Measurements from ENCODE around the gene ADM2.
"Not testable (repeated sequence)": the region's sequence is repeated elsewhere in the genome, so short reads cannot be mapped to it uniquely, and the experiment has no call there.

Gene ADM2

DNA sequence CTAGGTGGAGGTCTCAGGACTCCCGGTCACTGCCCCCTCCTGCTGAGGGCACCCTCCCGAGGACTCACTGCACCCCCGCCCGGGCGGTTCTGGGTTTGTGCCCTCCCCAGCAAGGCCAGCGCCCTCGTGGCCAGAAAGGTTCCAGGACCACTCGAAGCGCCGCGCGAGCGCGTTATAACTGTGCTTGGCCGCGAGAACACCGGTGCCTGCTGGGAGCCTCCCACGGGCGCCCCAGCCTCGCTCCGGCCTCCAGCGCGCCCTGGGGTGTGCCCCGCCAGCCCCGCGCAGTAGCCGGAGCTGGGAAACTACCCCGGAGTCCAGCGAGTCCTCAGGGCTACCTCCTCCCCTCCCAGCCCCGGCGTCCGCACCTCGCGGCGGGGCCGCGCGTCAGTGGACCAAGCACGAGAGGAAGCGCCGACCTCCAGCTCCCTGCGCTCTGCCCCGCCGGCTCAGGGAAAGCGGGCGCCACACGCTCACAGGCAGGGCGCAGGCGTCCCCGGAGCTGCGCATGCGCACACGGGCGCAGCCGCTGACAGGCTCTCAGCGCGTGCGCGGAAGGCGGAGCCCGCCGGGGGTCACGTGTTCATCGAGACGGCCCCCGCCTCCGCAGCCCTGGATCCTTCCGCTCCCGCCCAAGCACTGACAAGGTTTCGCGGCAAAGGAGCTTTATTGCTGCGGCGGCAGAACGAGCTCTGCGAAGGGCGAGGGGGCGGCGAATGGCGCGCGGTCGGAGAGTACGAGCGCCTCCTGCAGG, 43.9 kb downstream of the ADM2 start, which contains the start of gene SCO2:
Gene SCO2 (minus strand): TSS at position 495 of the 754 bp plus-strand sequence. CDS start 1,187 bp downstream, outside the sequence.
- peak; percentile 95 to 96 for DNase-seq (ENCODE audit: low read depth in 2 of 2)

DNA sequence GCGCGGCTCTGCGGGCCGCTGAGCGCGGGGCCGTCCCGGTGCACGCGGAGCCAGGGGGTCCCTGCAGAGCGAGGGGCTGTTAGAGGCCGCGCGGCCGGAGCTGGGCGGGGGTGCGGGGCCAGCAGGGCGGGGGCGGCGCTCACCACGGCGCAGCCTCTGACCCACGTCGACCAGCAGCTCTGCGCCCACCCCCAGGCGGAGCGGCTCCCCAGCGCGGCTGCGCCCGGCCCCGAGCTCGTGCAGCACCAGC, 44.4 kb downstream of the ADM2 start:
- DNase-seq (ENCODE audit: low read depth in 2 of 2) = no peak

DNA sequence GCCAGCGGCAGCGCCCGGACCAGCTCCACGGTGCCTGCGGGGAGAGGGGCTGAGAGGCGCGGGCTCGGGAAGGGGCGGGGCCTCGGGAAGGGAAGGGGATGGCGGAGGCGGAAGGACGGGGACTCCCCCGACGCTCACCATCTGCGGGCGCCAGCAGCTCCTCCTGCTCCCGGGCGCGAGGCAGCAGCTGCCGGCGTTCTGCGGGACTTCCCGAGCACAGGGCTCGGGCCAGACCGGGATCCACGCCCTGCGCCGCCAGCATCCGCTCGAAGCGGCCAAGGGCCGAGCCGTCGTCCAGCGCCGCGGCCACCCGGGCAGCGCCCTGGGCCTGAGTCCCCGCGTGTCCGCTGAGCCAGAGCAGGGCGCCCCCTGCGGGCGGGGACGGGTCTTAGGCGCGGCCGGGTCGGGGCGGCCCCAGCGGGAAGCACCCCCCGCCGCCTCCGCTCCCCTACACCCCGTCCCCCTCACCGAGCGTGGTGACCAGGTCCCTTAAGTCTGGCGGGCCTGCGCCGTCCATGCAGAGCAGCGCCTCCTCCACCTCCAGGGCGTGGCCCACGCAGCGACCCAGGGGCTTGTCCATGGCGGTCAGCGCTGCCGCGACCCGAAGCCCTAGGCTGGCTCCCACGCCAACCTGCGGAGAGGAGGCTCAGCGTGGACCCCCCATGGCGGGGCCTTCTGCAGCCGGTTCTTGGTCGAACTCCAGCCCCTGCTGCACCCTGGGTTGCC, 44.9 kb downstream of the ADM2 start:
- peak; percentile 78 to 83 for DNase-seq (ENCODE audit: low read depth in 2 of 2)

DNA sequence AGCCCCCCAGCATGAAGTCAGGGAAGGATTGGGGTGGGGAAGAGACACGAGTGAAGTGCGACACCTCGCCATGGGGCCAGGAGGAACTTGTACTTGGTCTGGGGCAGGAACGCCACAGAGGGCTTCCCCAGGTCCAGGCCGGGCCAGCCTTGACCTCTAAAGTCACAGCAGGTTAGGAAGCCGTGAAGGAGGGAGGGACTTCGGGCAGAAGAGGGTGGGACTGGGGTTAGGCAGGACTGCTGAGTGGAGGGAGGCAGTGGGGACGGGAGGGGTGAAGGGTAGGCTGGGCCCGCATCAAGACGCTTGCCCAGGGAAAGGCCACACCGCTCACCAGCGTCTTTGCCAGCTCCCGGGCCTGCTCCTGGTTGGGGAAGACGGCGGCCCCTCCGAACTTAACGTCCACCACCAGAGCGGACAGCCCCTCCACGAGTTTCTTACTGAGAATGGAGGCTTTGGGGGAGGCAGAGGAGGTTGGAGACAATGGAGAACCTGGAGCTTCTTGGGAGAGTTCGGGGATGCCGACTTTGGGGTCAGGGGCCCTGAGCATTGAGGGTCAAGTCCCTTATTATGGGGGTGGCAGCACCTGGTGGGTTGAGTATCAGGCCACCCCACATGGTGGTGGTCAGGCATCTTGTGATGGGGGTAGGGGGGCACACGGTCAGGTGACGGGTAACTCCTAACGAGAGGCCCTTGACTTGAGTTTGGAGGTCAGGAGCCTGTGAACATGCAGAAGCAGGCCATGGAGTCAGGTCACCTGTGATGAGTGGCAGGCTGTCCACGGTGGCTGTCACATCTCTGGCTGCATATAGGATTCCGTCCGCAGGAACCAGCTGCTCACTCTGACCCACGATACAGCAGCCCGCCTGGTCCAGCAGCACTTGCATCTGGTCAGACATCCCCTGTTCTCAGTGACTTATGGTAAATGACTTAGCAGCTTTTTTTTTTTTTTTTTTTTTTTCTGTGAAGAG, 45.8 kb downstream of the ADM2 start:
- DNase-seq (ENCODE audit: low read depth in 2 of 2) = no peak

DNA sequence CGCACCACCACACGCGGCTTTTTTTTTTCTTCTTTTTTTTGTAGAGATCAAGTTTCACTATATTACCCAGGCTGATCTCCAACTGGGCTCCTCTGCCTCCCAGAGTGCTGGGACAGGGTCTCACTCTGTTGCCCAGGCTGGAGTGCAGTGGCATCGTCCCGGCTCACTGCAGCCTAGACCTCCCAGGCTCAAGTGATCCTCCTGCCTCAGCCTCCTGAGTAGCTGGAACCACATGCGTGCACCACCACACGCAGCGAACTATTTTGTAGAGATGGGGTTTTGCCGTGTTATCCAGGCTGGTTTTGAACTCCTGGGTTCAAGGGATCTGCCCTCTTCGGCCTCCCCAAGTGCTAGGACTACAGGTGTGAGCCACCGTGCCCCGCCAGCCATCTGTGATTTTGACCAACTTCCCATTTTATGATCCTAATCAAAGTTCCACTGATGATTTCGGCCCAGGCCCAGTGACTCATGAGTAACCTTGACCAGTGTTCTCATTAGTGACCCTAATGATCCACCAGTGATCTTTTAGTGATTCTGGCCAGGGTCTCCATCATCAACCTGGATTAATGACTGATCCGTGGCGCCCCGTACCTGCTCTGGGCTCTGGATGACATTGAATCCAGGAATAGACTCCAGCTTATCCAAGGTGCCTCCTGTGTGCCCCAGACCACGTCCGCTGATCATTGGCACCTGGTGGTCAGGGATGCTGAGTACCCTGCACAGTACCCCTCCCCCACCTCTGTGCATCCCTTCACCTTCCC, 46.8 kb downstream of the ADM2 start:
- no peak for DNase-seq (ENCODE audit: low read depth in 2 of 2)

DNA sequence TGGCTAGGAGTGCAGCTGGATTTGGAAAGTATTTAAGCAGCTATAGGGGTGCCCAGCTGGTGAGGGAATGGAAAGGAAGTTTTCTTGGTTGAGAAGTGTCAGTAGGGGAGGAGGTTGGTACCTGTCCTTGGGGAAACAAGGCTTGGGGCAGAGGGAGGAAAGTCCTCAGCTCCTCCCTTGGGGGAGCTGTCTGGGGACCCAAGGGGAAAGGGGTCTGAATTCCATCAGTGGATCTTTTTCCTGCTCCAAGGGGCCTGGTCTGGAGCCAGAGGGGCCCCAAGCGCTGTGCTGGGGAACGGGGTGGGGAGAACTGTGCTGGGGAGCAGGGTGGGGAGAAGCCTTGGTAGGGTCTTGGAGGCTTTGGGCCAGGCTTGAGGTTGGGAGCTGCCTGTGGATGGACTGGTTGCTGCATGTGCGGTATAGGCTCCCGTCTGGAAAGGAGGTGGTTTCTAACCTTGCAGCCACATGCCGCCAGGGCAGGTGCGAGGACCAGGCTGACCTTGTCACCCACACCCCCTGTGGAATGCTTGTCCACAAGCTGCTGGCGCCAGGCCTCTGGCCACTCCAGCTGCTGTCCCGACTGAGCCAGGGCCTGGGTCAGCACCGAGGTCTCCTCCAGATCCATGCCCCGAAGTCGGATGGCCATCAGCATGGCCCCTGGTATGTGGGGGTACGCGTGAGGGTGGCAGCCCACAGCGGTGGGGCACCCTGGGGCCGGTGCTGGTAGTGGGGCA, 47.5 kb downstream of the ADM2 start:
- DNase-seq (ENCODE audit: low read depth in 2 of 2) = no peak

DNA sequence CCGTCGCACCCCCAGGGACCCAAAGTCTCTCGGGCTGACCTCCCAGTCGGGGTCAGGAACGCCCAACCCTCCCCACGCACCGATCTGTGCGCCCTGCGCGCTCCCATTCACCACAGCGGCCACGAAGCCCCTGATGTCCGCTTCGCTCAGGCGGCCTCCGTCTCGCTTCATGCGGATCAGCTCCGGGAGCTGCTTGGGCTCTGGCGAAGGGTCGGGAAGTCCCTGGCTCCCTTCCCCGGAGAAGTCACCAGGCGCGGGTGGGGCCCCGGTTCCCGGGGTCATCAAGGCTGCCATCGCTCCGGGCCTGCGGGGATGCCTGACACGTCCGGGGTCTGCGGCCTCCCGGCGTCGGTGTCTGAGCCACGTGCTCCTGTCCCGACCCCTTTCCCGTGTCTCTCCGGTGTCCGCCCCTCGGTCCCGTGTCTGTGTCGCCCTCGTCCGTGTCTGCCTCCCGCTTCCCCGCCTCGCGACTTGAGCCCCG, 48.1 kb downstream of the ADM2 start:
- DNase-seq (ENCODE audit: low read depth in 2 of 2) = no peak

DNA sequence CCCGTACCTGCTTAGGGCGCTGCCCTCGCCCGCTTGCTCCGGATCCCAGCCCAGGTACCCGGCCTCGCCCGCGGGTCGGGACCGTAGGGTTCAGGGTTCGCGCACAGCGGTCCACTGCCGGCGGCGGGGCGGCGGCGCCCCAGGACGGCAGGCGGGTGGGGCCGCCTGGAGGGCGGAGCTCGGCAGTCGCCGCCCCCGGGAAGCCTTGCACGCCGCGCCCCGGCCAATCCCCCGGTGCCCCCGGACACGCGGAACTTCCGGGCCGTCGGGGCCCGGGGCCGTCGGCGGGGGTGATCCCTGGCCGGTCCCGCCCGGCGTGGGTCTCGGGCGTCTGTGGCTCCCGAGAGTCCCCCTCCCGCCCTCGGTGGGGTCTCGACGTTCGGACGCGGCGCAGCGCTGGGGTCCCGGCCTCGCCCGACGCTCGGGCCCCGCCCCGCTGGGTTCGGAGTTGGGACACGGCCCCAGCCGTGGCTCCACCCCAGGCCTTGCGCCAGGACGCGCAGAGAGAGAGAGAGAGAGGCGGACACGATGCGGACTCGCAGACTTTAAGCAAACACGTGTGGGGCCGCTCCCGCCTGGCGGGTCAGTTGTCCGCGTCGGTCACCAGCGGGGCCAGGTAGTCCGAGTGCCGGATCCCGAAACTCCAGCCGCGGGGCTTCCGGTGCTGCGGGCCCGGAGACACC, 48.7 kb downstream of the ADM2 start, which contains the start of gene TYMP:
Gene TYMP (minus strand): TSS at position 116 of the 683 bp plus-strand sequence. CDS start 303 bp downstream, outside the sequence.
- DNase-seq (ENCODE audit: low read depth in 2 of 2) = peak in 1 of 2 donors; percentile 60

DNA sequence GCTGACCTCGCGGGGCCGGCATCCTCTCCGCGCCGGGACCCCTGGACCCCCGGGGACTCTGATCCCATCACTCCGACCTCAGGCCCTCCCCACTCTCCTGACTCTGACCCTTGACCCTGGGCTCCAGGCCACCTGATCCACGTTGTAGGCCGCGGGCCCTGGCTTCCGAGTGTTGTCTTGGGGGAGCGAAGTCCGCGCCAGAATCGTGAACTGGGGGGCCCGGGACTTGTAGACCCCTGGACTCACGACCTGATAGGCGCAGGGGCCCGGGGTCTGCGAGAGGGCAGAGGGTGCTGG, 49.2 kb downstream of the ADM2 start:
- peak in 1 of 2 donors; percentile 43 for DNase-seq (ENCODE audit: low read depth in 2 of 2)

DNA sequence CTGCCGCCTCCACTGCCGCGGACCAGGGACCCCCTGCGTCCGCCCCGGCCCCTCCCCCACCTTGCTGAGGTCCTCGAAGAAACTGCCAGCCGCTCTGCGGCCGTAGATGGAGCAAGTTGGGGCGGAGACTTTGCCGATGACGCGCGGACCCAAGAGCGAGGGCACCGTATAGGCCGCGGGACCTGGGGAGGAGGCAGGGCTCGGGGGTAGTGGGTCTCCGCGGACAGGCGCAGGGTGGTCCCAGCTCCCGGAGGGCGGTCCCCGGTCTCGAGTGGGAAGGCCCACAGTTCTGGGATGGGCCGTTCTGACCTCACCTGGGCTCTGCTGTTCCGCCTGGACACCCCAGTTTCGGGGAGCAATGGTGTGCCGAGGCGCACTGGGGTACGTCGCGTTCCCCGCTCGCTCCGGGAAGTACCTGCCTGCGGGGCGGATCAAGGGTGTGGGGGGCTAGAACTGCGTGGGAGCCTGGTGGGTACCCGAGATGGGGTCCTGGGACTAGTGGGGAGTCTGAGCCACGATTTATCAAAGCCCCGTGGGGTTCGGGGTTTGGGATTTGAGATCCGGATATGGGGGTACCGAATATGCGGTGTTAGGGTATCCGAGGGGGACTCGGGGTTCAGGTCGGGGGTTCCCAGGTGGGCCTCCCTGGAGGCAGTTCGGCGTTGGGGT, 49.7 kb downstream of the ADM2 start:
- peak; percentile 57 to 75 for DNase-seq (ENCODE audit: low read depth in 2 of 2)

DNA sequence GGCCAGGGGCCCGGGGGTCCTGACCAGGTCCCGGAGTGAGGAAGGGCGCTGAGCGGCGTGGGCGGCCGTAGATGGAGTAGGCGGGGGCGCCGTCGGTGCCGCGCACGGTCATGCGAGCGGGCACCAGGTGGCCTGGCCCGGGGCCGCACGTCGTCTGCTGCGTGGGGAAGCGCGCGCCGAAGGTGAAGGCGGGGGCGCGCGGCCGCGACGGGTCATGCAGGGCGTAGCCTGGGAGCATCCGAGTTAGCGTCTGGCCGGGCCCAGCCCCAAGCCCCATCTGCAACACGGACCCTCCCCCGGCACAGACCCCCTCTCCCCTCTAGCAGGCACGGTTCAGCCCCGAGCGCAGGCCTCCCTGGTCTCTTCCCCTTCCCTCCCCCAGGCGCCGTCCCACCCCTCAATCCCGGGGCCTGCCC, 50.2 kb downstream of the ADM2 start:
- DNase-seq (ENCODE audit: low read depth in 2 of 2) = peak in 1 of 2 donors; percentile 62

DNA sequence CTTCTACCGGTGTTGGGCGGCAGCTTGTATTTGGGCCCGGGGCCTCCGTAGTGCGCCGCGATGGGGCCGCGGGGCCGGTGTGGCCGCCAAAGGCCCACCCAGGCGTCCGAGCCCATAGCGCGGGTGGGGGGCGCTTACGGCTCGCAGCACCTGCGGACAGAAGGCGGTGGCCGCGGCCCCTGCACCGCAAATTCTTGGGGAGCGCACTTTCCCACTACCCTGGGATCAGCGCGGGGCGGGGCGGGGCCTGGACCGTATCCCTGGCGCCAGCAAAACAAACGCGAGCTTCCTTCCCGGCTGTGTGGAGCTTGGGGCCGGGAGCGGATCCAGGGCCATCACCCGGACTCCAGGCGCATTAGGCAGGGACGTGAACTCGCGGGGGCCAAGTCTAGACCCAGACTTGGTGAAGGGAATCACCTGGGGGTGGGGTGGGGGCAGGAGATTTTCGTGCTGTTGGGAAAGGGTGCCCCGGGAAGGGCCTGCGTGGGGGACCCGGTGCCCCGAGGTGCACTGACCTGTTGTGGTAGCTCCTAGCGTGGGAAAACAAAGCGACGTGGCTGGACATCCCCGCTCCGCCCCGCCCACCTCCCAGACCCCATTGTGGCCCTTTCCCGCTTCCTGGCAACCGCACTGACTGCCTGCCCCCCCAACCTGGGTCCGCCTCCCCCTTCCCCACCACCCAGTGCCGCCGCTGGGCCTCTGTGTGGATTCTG, 50.8 kb downstream of the ADM2 start:
- DNase-seq (ENCODE audit: low read depth in 2 of 2) = no peak

DNA sequence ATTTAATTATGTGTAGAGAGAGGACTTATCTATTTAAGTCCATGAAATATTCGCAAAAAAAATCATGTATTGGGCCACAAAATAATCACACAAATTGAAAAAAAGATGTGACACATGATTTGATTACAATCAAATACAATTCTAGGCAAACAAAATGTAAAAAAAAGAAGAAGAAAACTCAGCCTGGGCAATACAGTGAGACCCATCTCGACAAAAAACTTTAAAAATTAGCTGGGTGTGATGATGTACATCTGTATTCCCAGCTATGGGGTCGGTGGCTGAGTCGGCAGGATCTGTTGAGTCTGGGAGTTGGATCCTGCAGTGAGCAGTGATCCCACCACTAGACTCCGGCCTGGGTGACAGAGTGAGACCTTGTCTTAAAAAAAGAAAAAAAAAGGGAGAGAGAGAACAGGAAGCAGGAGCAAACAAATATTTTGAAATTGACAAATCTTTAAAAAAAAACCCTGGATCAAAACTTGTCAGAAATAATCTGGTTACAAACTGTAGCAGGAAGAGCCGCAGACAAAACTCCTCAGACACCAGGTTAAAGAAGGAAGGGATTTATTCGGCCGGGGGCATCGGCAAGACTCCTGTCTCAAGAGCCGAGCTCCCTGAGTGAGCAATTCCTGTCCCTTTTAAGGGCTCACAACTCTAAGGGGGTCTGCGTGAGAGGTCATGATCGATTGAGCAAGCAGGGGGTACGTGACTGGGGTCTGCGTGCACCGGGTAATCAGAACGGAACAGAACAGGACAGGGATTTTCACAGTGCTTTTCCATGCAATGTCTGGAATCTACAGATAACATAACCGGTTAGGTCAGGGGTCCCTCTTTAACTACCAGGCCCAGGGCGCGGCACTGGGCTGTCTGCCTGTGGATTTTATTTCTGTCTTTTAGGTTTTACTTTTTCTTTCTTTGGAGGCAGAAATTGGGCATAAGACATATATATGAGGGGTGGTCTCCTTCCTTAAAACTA, 51.8 kb downstream of the ADM2 start:
- no peak for DNase-seq (ENCODE audit: low read depth in 2 of 2)

DNA sequence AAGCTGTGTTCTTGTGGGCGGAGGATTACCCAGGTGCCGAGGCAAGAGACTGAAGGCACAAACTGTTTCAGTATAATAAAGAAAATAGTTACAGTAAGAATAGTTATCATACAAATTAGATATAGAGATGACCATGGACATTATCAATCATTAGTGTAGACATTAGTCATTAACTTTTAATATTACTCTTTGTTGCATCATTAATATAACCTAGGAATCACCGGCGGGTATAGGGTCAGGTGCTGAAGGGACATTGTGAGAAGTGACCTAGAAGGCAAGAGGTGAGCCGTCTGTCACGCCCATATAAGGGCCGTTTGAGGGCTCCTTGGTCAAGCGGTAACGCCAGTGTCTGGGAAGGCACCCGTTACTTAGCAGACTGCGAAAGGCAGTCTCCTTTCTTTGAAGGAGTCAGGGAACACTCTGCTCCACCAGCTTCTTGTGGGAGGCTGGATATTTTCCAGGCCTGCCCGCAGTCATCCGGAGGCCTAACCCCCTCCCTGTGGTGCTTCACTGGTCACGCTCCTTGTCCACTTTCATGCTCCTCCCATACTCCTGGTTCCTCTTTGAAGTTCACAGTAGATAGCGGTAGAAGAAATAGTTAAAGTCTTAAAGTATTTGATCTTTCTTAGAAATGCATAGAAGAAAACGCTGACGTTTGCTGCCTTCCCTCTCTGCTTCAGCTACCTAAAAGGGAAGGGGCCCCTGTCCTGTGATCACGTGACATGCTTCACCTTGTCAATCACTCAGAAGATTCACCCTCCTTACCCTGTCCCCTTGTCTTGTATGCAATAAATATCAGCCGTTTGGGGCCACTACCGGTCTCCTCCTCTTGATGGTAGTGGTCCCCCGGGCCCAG, 52.7 kb downstream of the ADM2 start:
- DNase-seq (ENCODE audit: low read depth in 2 of 2) = not testable (repeated sequence)

DNA sequence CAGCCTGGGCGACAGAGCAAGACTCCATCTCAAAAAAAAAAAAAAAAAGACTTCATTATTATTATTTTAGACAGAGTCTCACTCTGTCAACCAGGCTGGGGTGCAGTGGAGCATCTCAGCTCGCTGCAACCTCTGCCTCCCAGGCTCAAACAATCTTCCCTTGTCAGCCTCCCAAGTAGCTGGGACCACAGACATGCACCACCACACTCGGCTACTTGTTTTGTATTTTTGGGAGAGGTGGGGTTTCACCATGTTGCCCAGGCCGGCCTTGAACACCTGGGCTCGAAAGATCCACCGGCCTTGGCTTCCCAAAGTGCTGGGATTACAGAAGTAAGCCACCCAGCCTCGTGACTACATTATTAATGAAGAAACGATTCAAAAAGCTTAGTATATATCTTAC, 53.8 kb downstream of the ADM2 start:
- DNase-seq (ENCODE audit: low read depth in 2 of 2) = no peak
